ENCODE data around the gene CCNG1.
"Not testable (repeated sequence)": the region's sequence is repeated elsewhere in the genome, so short reads cannot be mapped to it uniquely, and the experiment has no call there.

The CCNG1 gene

GRCh38 chr5:163437309-163438182 is at the start of gene CCNG1:
CCNG1 (plus strand) TSS chr5:163437595; CDS start chr5:163439257, 1,662 bp downstream.
- peak; percentile 61 for DNase-seq (ENCODE audit: insufficient read length, low spot score)
- peak; percentile 87 for TF ChIP-seq POLR2A (IDR thresholded peaks at IDR 0.05; ENCODE audit: low read depth, low read length)
- FAIRE-seq, result peak; percentile 97

- DNase-seq (ENCODE audit: insufficient read length, low spot score) (no peak), FAIRE-seq (no peak)
These were observed 41.6 kb upstream of the CCNG1 start for GRCh38 chr5:163395792-163396191.

GRCh38 chr5:163396818-163397340 is 40.5 kb upstream of the CCNG1 start:
- not testable (repeated sequence) for DNase-seq (ENCODE audit: insufficient read length, low spot score); FAIRE-seq

More at GRCh38 chr5:163395792-163396191, 41.6 kb upstream of the CCNG1 start:
- no peak for TF ChIP-seq POLR2A (IDR thresholded peaks at IDR 0.05; ENCODE audit: low read depth, low read length)

- no peak for DNase-seq (ENCODE audit: insufficient read length, low spot score)
- no peak for FAIRE-seq
- TF ChIP-seq POLR2A (IDR thresholded peaks at IDR 0.05; ENCODE audit: low read depth, low read length), result no peak
These were observed 40.0 kb upstream of the CCNG1 start for GRCh38 chr5:163397354-163397753.

- FAIRE-seq, result no peak
These were observed 37.5 kb upstream of the CCNG1 start for GRCh38 chr5:163399923-163400322.

GRCh38 chr5:163401271-163401670 is 36.1 kb upstream of the CCNG1 start:
- TF ChIP-seq POLR2A (IDR thresholded peaks at IDR 0.05; ENCODE audit: low read depth, low read length), result no peak
- FAIRE-seq, result no peak
- DNase-seq (ENCODE audit: insufficient read length, low spot score), result no peak

More at GRCh38 chr5:163399923-163400322, 37.5 kb upstream of the CCNG1 start:
- TF ChIP-seq POLR2A (IDR thresholded peaks at IDR 0.05; ENCODE audit: low read depth, low read length), result no peak
- DNase-seq (ENCODE audit: insufficient read length, low spot score), result no peak

GRCh38 chr5:163402007-163402406 is 35.4 kb upstream of the CCNG1 start:
- no peak for TF ChIP-seq POLR2A (IDR thresholded peaks at IDR 0.05; ENCODE audit: low read depth, low read length)
- FAIRE-seq (no peak), DNase-seq (ENCODE audit: insufficient read length, low spot score) (no peak)

GRCh38 chr5:163404364-163405173 is 32.8 kb upstream of the CCNG1 start:
- FAIRE-seq (no peak), DNase-seq (ENCODE audit: insufficient read length, low spot score) (no peak)
- TF ChIP-seq POLR2A (IDR thresholded peaks at IDR 0.05; ENCODE audit: low read depth, low read length), result no peak

GRCh38 chr5:163407034-163407655 is 30.2 kb upstream of the CCNG1 start:
- FAIRE-seq, result no peak
- no peak for TF ChIP-seq POLR2A (IDR thresholded peaks at IDR 0.05; ENCODE audit: low read depth, low read length)

GRCh38 chr5:163408311-163408923 is 29.0 kb upstream of the CCNG1 start:
- TF ChIP-seq POLR2A (IDR thresholded peaks at IDR 0.05; ENCODE audit: low read depth, low read length), result no peak
- DNase-seq (ENCODE audit: insufficient read length, low spot score), result peak; percentile 14
- FAIRE-seq, result peak; percentile 57

More at GRCh38 chr5:163407034-163407655, 30.2 kb upstream of the CCNG1 start:
- no peak for DNase-seq (ENCODE audit: insufficient read length, low spot score)

GRCh38 chr5:163409384-163409783 is 28.0 kb upstream of the CCNG1 start:
- no peak for FAIRE-seq
- no peak for TF ChIP-seq POLR2A (IDR thresholded peaks at IDR 0.05; ENCODE audit: low read depth, low read length)
- no peak for DNase-seq (ENCODE audit: insufficient read length, low spot score)

GRCh38 chr5:163410505-163410904 is 26.9 kb upstream of the CCNG1 start:
- no peak for FAIRE-seq
- DNase-seq (ENCODE audit: insufficient read length, low spot score), result no peak
- no peak for TF ChIP-seq POLR2A (IDR thresholded peaks at IDR 0.05; ENCODE audit: low read depth, low read length)

GRCh38 chr5:163415673-163416072 is 21.7 kb upstream of the CCNG1 start:
- not testable (repeated sequence) for FAIRE-seq; DNase-seq (ENCODE audit: insufficient read length, low spot score)
